ENCODE measurements around the gene EPRS1. TPM values are rescaled to one million over a fixed set of nuclear protein-coding genes. Genes with fewer than 3 reads are reported as not detected.

The EPRS1 gene
- total and polyA plus RNA-seq, 2 of the 13 experiments (the other 11 are each of a cell fraction or from before 2014, with no cell fraction given) = 86.1 to 124 TPM

GRCh38 chr1:220045356-220046051 is 801 bp downstream of the EPRS1 start (continued):
- TF ChIP-seq, protein P1, sequence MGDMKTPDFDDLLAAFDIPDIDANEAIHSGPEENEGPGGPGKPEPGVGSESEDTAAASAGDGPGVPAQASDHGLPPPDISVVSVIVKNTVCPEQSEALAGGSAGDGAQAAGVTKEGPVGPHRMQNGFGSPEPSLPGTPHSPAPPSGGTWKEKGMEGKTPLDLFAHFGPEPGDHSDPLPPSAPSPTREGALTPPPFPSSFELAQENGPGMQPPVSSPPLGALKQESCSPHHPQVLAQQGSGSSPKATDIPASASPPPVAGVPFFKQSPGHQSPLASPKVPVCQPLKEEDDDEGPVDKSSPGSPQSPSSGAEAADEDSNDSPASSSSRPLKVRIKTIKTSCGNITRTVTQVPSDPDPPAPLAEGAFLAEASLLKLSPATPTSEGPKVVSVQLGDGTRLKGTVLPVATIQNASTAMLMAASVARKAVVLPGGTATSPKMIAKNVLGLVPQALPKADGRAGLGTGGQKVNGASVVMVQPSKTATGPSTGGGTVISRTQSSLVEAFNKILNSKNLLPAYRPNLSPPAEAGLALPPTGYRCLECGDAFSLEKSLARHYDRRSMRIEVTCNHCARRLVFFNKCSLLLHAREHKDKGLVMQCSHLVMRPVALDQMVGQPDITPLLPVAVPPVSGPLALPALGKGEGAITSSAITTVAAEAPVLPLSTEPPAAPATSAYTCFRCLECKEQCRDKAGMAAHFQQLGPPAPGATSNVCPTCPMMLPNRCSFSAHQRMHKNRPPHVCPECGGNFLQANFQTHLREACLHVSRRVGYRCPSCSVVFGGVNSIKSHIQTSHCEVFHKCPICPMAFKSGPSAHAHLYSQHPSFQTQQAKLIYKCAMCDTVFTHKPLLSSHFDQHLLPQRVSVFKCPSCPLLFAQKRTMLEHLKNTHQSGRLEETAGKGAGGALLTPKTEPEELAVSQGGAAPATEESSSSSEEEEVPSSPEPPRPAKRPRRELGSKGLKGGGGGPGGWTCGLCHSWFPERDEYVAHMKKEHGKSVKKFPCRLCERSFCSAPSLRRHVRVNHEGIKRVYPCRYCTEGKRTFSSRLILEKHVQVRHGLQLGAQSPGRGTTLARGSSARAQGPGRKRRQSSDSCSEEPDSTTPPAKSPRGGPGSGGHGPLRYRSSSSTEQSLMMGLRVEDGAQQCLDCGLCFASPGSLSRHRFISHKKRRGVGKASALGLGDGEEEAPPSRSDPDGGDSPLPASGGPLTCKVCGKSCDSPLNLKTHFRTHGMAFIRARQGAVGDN (CRISPR knock-in tag; IDR thresholded peaks at IDR 0.05) = no peak
- TF ChIP-seq, protein P2, sequence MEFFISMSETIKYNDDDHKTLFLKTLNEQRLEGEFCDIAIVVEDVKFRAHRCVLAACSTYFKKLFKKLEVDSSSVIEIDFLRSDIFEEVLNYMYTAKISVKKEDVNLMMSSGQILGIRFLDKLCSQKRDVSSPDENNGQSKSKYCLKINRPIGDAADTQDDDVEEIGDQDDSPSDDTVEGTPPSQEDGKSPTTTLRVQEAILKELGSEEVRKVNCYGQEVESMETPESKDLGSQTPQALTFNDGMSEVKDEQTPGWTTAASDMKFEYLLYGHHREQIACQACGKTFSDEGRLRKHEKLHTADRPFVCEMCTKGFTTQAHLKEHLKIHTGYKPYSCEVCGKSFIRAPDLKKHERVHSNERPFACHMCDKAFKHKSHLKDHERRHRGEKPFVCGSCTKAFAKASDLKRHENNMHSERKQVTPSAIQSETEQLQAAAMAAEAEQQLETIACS (CRISPR knock-in tag; IDR thresholded peaks at IDR 0.05) = 0 out of 2 replicates have a peak, but pooled peaks have one; percentile 24
- TF ChIP-seq ZNF431 (CRISPR knock-in tag; IDR thresholded peaks at IDR 0.05; ENCODE audit: borderline replicate concordance, low read depth) (no peak), ZNF121 (CRISPR knock-in tag; IDR thresholded peaks at IDR 0.05) (peak; percentile 93), ZNF770 (CRISPR knock-in tag; IDR thresholded peaks at IDR 0.05) (peak; percentile 95), GABPA (IDR thresholded peaks at IDR 0.05; ENCODE audit: low read depth, low read length) (no peak), GABPA (CRISPR knock-in tag; IDR thresholded peaks at IDR 0.05; ENCODE audit: low read depth) (peak; percentile 34; the same call in 1 of the 2 replicates), PRMT3 (CRISPR knock-in tag; IDR thresholded peaks at IDR 0.05; ENCODE audit: borderline replicate concordance, low read depth) (no peak), KAT8 (CRISPR knock-in tag; IDR thresholded peaks at IDR 0.05) (no peak), ZMYM4 (CRISPR knock-in tag; IDR thresholded peaks at IDR 0.05) (peak; percentile 23; the same call in 1 of the 2 replicates), ATF2 (CRISPR knock-in tag; IDR thresholded peaks at IDR 0.05) (no peak), NFE2L2 (IDR thresholded peaks at IDR 0.05; ENCODE audit: low read length) (no peak), TEAD2 (CRISPR knock-in tag; IDR thresholded peaks at IDR 0.05) (no peak), FOSL1 (CRISPR knock-in tag; IDR thresholded peaks at IDR 0.05; ENCODE audit: borderline replicate concordance) (no peak)
- TF ChIP-seq, protein P3, sequence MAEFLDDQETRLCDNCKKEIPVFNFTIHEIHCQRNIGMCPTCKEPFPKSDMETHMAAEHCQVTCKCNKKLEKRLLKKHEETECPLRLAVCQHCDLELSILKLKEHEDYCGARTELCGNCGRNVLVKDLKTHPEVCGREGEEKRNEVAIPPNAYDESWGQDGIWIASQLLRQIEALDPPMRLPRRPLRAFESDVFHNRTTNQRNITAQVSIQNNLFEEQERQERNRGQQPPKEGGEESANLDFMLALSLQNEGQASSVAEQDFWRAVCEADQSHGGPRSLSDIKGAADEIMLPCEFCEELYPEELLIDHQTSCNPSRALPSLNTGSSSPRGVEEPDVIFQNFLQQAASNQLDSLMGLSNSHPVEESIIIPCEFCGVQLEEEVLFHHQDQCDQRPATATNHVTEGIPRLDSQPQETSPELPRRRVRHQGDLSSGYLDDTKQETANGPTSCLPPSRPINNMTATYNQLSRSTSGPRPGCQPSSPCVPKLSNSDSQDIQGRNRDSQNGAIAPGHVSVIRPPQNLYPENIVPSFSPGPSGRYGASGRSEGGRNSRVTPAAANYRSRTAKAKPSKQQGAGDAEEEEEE (CRISPR knock-in tag; IDR thresholded peaks at IDR 0.05; ENCODE audit: borderline replicate concordance) = no peak
- TF ChIP-seq, protein P4, sequence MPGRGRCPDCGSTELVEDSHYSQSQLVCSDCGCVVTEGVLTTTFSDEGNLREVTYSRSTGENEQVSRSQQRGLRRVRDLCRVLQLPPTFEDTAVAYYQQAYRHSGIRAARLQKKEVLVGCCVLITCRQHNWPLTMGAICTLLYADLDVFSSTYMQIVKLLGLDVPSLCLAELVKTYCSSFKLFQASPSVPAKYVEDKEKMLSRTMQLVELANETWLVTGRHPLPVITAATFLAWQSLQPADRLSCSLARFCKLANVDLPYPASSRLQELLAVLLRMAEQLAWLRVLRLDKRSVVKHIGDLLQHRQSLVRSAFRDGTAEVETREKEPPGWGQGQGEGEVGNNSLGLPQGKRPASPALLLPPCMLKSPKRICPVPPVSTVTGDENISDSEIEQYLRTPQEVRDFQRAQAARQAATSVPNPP (CRISPR knock-in tag; IDR thresholded peaks at IDR 0.05) = no peak
